Testis (tissue), 2 donors: ENCODE results near the gene SUCLG2.

Experiments used
- CTCF ChIP-seq, 3 experiments: fragments of 450-650 bp in 2 of 3; fragments of 200-600 bp in 1 of 3; sonication (generic) in 1 of 3; IDR thresholded peaks; one replicate each; pipeline ENCODE4 v1.5.1; 2016 to 2019; ENCODE audit warnings: antibody characterized with exemption in 3 of 3, mild to moderate bottlenecking in 2 of 3, moderate library complexity in 1 of 3
- POLR2A ChIP-seq: fragments of 450-650 bp; IDR thresholded peaks from one replicate; pipeline ENCODE4 v1.6.1; 2017; ENCODE audit warnings: antibody characterized with exemption, mild to moderate bottlenecking, moderate library complexity

- TF ChIP-seq CTCF (IDR thresholded peaks at IDR 0.05) = no peak
- TF ChIP-seq POLR2A = no peak
Observed at GRCh38 chr3:67540198-67540894, 114.1 kb downstream of the SUCLG2 start.
